HG02763 (cell line): ENCODE results near the gene FAM78A.

Experiments used
- ATAC-seq: cut with Tn5 transposase; IDR thresholded peaks from one replicate; pipeline ENCODE4 v1.9.1; 2021; ENCODE audit warnings: mild to moderate bottlenecking, moderate library complexity; ENCODE audit not compliant: unreplicated experiment

Gene FAM78A

GRCh38 chr9:131240047-131240921 lies 36.0 kb downstream of the FAM78A start:
- ATAC-seq, result no peak

GRCh38 chr9:131239161-131239975 lies 36.9 kb downstream of the FAM78A start:
- ATAC-seq, result no peak

GRCh38 chr9:131238402-131239021 lies 37.8 kb downstream of the FAM78A start:
- ATAC-seq, result peak; percentile 11

- peak; percentile 70 for ATAC-seq
Measured at GRCh38 chr9:131237931-131238401, 38.3 kb downstream of the FAM78A start.

- ATAC-seq, result no peak
Measured at GRCh38 chr9:131237291-131237690, 39.0 kb downstream of the FAM78A start.

GRCh38 chr9:131236761-131237160 lies 39.5 kb downstream of the FAM78A start:
- no peak for ATAC-seq

- ATAC-seq, result no peak
Measured at GRCh38 chr9:131236161-131236560, 40.1 kb downstream of the FAM78A start.

- ATAC-seq, result no peak
Measured at GRCh38 chr9:131235480-131235851, 40.8 kb downstream of the FAM78A start.

GRCh38 chr9:131234799-131235479 lies 41.4 kb downstream of the FAM78A start:
- ATAC-seq, result no peak

GRCh38 chr9:131233995-131234394 lies 42.3 kb downstream of the FAM78A start:
- no peak for ATAC-seq

GRCh38 chr9:131233556-131233955 lies 42.8 kb downstream of the FAM78A start:
- ATAC-seq, result no peak

GRCh38 chr9:131228988-131229387 lies 47.3 kb downstream of the FAM78A start:
- ATAC-seq, result no peak

GRCh38 chr9:131227959-131228460 lies 48.3 kb downstream of the FAM78A start:
- no peak for ATAC-seq

- no peak for ATAC-seq
Measured at GRCh38 chr9:131227112-131227958, 49.0 kb downstream of the FAM78A start.

- no peak for ATAC-seq
Measured at GRCh38 chr9:131226226-131226625, 50.1 kb downstream of the FAM78A start.

- ATAC-seq, result no peak
Measured at GRCh38 chr9:131222460-131222859, 53.9 kb downstream of the FAM78A start.

GRCh38 chr9:131220485-131220884 lies 55.8 kb downstream of the FAM78A start:
- no peak for ATAC-seq

GRCh38 chr9:131218370-131218769 lies 57.9 kb downstream of the FAM78A start:
- ATAC-seq, result no peak

GRCh38 chr9:131217331-131218031 lies 58.8 kb downstream of the FAM78A start:
- no peak for ATAC-seq
